Peyer's patch (tissue), 4 donors: ENCODE data around the gene HOMER3. TPM values are rescaled to one million over a fixed set of nuclear protein-coding genes. Genes with fewer than 3 reads are reported as not detected.
A peak's percentile ranks its signal among the peaks of the same experiment; 100 is the strongest.

ENCODE experiments used
- DNase-seq, 3 donors: peaks; one replicate each; pipeline ENCODE4 v3.0.0-alpha.2; 2017 to 2019
- H3K27ac ChIP-seq, 4 donors: fragments of 200-600 bp; sonication (generic); one replicate each; pipeline ENCODE4 v1.5.1; 2016 to 2019
- H3K27me3 ChIP-seq, 2 donors: fragments of 200-600 bp; sonication (generic); one replicate each; pipeline ENCODE4 v1.5.1; 2019
- H3K36me3 ChIP-seq, 3 donors: fragments of 200-600 bp; sonication (generic); one replicate each; pipeline ENCODE4 v1.5.1; 2016 to 2019
- H3K4me1 ChIP-seq, 4 donors: fragments of 200-600 bp; sonication (generic); one replicate each; pipeline ENCODE4 v1.5.1; 2016 to 2019
- H3K4me3 ChIP-seq, 4 donors: fragments of 200-600 bp; sonication (generic); 1 replicate in 3 of 4; 2 replicates in 1 of 4; pipeline ENCODE4 v1.5.1; 2016 to 2019; ENCODE audit warnings: mild to moderate bottlenecking in 1 of 4
- H3K9me3 ChIP-seq, 4 donors: fragments of 200-600 bp; sonication (generic); one replicate each; pipeline ENCODE4 v1.5.1; 2016 to 2019; ENCODE audit warnings: mild to moderate bottlenecking in 1 of 4
- POLR2A ChIP-seq, 2 donors: fragments of 450-650 bp; IDR thresholded peaks; one replicate each; pipeline ENCODE4 v1.5.1; 2017; ENCODE audit warnings: antibody characterized with exemption in 2 of 2, mild to moderate bottlenecking in 2 of 2, moderate library complexity in 2 of 2
- total RNA-seq, 4 donors: library from RNA; depleted of rRNA; stranded (reverse); fragments of >200 nt; gene quantifications; one replicate each; pipeline ENCODE4 v1.1.0, GENCODE V29; 2016
- TF ChIP-seq, protein P1 (sequence below), 6 experiments: fragments of 450-650 bp in 4 of 6; fragments of 200-600 bp in 2 of 6; sonication (generic) in 1 of 6; IDR thresholded peaks; one replicate each; pipeline ENCODE4 v1.5.1; 2017 to 2019; ENCODE audit warnings: antibody characterized with exemption in 6 of 6, mild to moderate bottlenecking in 3 of 6, moderate library complexity in 1 of 6

The HOMER3 gene
- total RNA-seq, 4 donors from 2014 or later, result 0.88 to 33.0 (median 9.6) TPM

- Histone ChIP-seq H3K36me3 (peaks cover 0 to 55% (median 0%) of the 10 kb centered on the region in 3 donors), H3K27ac (no peak overlapping the region)
These were observed 28.1 kb downstream of the HOMER3 start for GRCh38 chr19:18912933-18913332.

GRCh38 chr19:18910801-18911436 lies 30.1 kb downstream of the HOMER3 start:
- H3K36me3 ChIP-seq, result peaks cover 0 to 73% (median 0%) of the 10 kb centered on the region in 3 donors
- no peak for TF ChIP-seq POLR2A (IDR thresholded peaks at IDR 0.05)
- TF ChIP-seq, protein P1, sequence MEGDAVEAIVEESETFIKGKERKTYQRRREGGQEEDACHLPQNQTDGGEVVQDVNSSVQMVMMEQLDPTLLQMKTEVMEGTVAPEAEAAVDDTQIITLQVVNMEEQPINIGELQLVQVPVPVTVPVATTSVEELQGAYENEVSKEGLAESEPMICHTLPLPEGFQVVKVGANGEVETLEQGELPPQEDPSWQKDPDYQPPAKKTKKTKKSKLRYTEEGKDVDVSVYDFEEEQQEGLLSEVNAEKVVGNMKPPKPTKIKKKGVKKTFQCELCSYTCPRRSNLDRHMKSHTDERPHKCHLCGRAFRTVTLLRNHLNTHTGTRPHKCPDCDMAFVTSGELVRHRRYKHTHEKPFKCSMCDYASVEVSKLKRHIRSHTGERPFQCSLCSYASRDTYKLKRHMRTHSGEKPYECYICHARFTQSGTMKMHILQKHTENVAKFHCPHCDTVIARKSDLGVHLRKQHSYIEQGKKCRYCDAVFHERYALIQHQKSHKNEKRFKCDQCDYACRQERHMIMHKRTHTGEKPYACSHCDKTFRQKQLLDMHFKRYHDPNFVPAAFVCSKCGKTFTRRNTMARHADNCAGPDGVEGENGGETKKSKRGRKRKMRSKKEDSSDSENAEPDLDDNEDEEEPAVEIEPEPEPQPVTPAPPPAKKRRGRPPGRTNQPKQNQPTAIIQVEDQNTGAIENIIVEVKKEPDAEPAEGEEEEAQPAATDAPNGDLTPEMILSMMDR (IDR thresholded peaks at IDR 0.05), result no peak
- H3K4me1 ChIP-seq, result peaks cover 0 to 5% (median 0%) of the 10 kb centered on the region in 4 donors
- H3K4me3 ChIP-seq, result no peak overlapping the region
- no peaks in the 10 kb centered on the region for H3K27me3 ChIP-seq
- no peaks in the 10 kb centered on the region for H3K9me3 ChIP-seq
- peak in 1 of 3 donors; percentile 23 for DNase-seq
- no peak overlapping the region for H3K27ac ChIP-seq

More at GRCh38 chr19:18912933-18913332, 28.1 kb downstream of the HOMER3 start:
- Histone ChIP-seq H3K4me1 (peaks cover 0 to 13% (median 3%) of the 10 kb centered on the region in 4 donors), H3K4me3 (no peak overlapping the region), H3K9me3 (no peaks in the 10 kb centered on the region), H3K27me3 (no peaks in the 10 kb centered on the region)
- DNase-seq, result peak in 1 of 3 donors; percentile 38
- TF ChIP-seq POLR2A (IDR thresholded peaks at IDR 0.05), result no peak
- TF ChIP-seq, protein P1 (IDR thresholded peaks at IDR 0.05), result no peak

- Histone ChIP-seq H3K36me3 (peaks cover 0 to 77% (median 0%) of the 10 kb centered on the region in 3 donors), H3K4me3 (no peak overlapping the region), H3K4me1 (no peaks in the 10 kb centered on the region), H3K27me3 (no peaks in the 10 kb centered on the region), H3K9me3 (no peaks in the 10 kb centered on the region), H3K27ac (no peak overlapping the region)
- TF ChIP-seq, protein P1 (IDR thresholded peaks at IDR 0.05), result no peak
- TF ChIP-seq POLR2A (IDR thresholded peaks at IDR 0.05), result no peak
- peak in 1 of 3 donors; percentile 38 for DNase-seq
These were observed 31.0 kb downstream of the HOMER3 start for GRCh38 chr19:18910010-18910409.

- Histone ChIP-seq H3K36me3 (peaks cover 0 to 79% (median 0%) of the 10 kb centered on the region in 3 donors), H3K4me3 (no peak overlapping the region), H3K9me3 (no peaks in the 10 kb centered on the region), H3K27me3 (no peaks in the 10 kb centered on the region), H3K27ac (no peak overlapping the region), H3K4me1 (no peaks in the 10 kb centered on the region)
- TF ChIP-seq, protein P1 (IDR thresholded peaks at IDR 0.05), result no peak
- no peak for TF ChIP-seq POLR2A (IDR thresholded peaks at IDR 0.05)
- no peak for DNase-seq
These were observed 31.9 kb downstream of the HOMER3 start for GRCh38 chr19:18908917-18909619.

- Histone ChIP-seq H3K27ac (no peak overlapping the region), H3K9me3 (no peaks in the 10 kb centered on the region), H3K36me3 (peaks cover 0 to 76% (median 0%) of the 10 kb centered on the region in 3 donors), H3K4me3 (no peak overlapping the region), H3K27me3 (no peaks in the 10 kb centered on the region), H3K4me1 (no peaks in the 10 kb centered on the region)
- peak in 1 of 3 donors; percentile 42 for DNase-seq
- no peak for TF ChIP-seq POLR2A (IDR thresholded peaks at IDR 0.05)
- TF ChIP-seq, protein P1 (IDR thresholded peaks at IDR 0.05), result no peak
These were observed 34.2 kb downstream of the HOMER3 start for GRCh38 chr19:18906605-18907519.
